Neuronal stem cell (in vitro differentiated cells): ENCODE results near the gene S100A6.

Source experiments
- DNase-seq: peaks from one replicate; pipeline ENCODE4 v3.0.0-alpha.2; 2013; ENCODE audit warnings: low spot score
- H2AFZ ChIP-seq: one replicate; pipeline ENCODE4 v1.6.1; 2013; ENCODE audit warnings: mild to moderate bottlenecking, low read length, inconsistent platforms
- H2AK5ac ChIP-seq: 2 replicates; pipeline ENCODE4 v1.6.1; 2013; ENCODE audit warnings: low read depth, mild to moderate bottlenecking, inconsistent platforms, low read length, moderate library complexity, mixed read lengths
- H2BK120ac ChIP-seq: 2 replicates; pipeline ENCODE4 v1.6.1; 2013; ENCODE audit warnings: low read depth, mild to moderate bottlenecking, inconsistent platforms, low read length, moderate library complexity, mixed read lengths
- H2BK12ac ChIP-seq: one replicate; pipeline ENCODE4 v1.6.1; 2013; ENCODE audit warnings: low read length, inconsistent platforms
- H2BK15ac ChIP-seq: 2 replicates; pipeline ENCODE4 v1.6.1; 2013; ENCODE audit warnings: mild to moderate bottlenecking, low read length, inconsistent platforms, mixed read lengths
- H2BK5ac ChIP-seq: one replicate; pipeline ENCODE4 v1.6.1; 2013; ENCODE audit warnings: inconsistent platforms, mild to moderate bottlenecking, low read length, moderate library complexity
- H3K14ac ChIP-seq: one replicate; pipeline ENCODE4 v1.6.1; 2013; ENCODE audit warnings: low read length, inconsistent platforms
- H3K18ac ChIP-seq: 2 replicates; pipeline ENCODE4 v1.6.1; 2013; ENCODE audit warnings: low read length, inconsistent platforms
- H3K23ac ChIP-seq: 2 replicates; pipeline ENCODE4 v1.6.1; 2013; ENCODE audit warnings: low read depth, mild to moderate bottlenecking, mixed read lengths, low read length, inconsistent platforms; ENCODE audit not compliant: poor library complexity
- H3K27ac ChIP-seq: replicated peaks from 3 replicates; pipeline ENCODE4 v1.5.1; 2013; ENCODE audit warnings: low read length, inconsistent platforms
- H3K27me3 ChIP-seq, 3 experiments: 2 replicates each; pipeline ENCODE4 v1.6.1; 2013; ENCODE audit warnings: low read length in 3 of 3, mild to moderate bottlenecking in 2 of 3, inconsistent platforms in 1 of 3, low read depth in 1 of 3, mixed read lengths in 1 of 3, moderate library complexity in 1 of 3; ENCODE audit not compliant: control insufficient read depth in 3 of 3, insufficient read depth in 3 of 3
- H3K36me3 ChIP-seq, 2 donors: replicated peaks in 1 of 2; 2 replicates each; pipeline ENCODE4 v1.6.1; 2013; ENCODE audit warnings: low read length in 2 of 2; ENCODE audit not compliant: control insufficient read depth in 2 of 2, insufficient read depth in 2 of 2
- H3K4ac ChIP-seq: 2 replicates; pipeline ENCODE4 v1.6.1; 2013; ENCODE audit warnings: inconsistent platforms, mild to moderate bottlenecking, low read length, moderate library complexity
- H3K4me1 ChIP-seq, 2 donors: 1 replicate in 1 of 2; 2 replicates in 1 of 2; pipeline ENCODE4 v1.6.1; 2013; ENCODE audit warnings: low read length in 2 of 2, low read depth in 1 of 2; ENCODE audit not compliant: control insufficient read depth in 2 of 2, insufficient read depth in 1 of 2
- H3K4me2 ChIP-seq: one replicate; pipeline ENCODE4 v1.6.1; 2013; ENCODE audit warnings: mild to moderate bottlenecking, low read length, inconsistent platforms; ENCODE audit not compliant: insufficient read depth, poor library complexity, severe bottlenecking
- H3K4me3 ChIP-seq, 2 donors: 2 replicates each; pipeline ENCODE4 v1.5.1; 2013; ENCODE audit warnings: low read length in 2 of 2, mild to moderate bottlenecking in 2 of 2, inconsistent platforms in 1 of 2, moderate library complexity in 1 of 2
- H3K79me1 ChIP-seq: one replicate; pipeline ENCODE4 v1.6.1; 2013; ENCODE audit warnings: low read depth, mild to moderate bottlenecking, inconsistent platforms, low read length, moderate library complexity
- H3K9ac ChIP-seq: one replicate; pipeline ENCODE4 v1.6.1; 2013; ENCODE audit warnings: mild to moderate bottlenecking, low read depth, low read length, inconsistent platforms; ENCODE audit not compliant: poor library complexity
- H3K9me3 ChIP-seq, 2 donors: replicated peaks in 1 of 2; 2 replicates each; pipeline versions ENCODE3 to v1.6.1; 2013; ENCODE audit warnings: low read length in 2 of 2, mild to moderate bottlenecking in 2 of 2, inconsistent platforms in 1 of 2, low read depth in 1 of 2, mixed read lengths in 1 of 2, moderate library complexity in 1 of 2; ENCODE audit not compliant: control insufficient read depth in 2 of 2, insufficient read depth in 1 of 2
- H4K8ac ChIP-seq: one replicate; pipeline ENCODE4 v1.6.1; 2013; ENCODE audit warnings: low read depth, mild to moderate bottlenecking, inconsistent platforms, low read length, moderate library complexity
- H4K91ac ChIP-seq: one replicate; pipeline ENCODE4 v1.6.1; 2013; ENCODE audit warnings: low read length, low read depth, mild to moderate bottlenecking, inconsistent platforms; ENCODE audit not compliant: poor library complexity
- WGBS, 2 donors: extraction: QIAGEN DNeasy Blood & Tissue Kit; methylation state at CpG; one replicate each; pipeline ENCODE4 v1.1.7; 2013; ENCODE audit warnings: missing lambda C conversion rate in 2 of 2, mixed read lengths in 1 of 2; ENCODE audit not compliant: insufficient read length in 2 of 2, insufficient replicate concordance in 1 of 2; ENCODE audit errors: extremely low coverage in 2 of 2; 5-methylcytosine and 5-hydroxymethylcytosine counted together

The S100A6 gene

GRCh38 chr1:153540394-153541361, 4.9 kb upstream of the S100A6 start, which contains the start of gene S100A5:
TSS of gene S100A5 (minus strand) at chr1:153540934. CDS start at chr1:153540191, 743 bp downstream.
- Histone ChIP-seq H3K4ac (no peak within 1 kb of the TSS), H3K4me3 (no peak within 1 kb of the TSS), H3K27me3 (peaks cover 0 to 32% (median 0%) of the 10 kb centered on the region in 3 experiments), H2BK15ac (peak within 1 kb of the TSS; percentile 19), H2BK5ac (no peak within 1 kb of the TSS), H3K9ac (no peak within 1 kb of the TSS), H3K18ac (peak within 1 kb of the TSS; percentile 55), H4K8ac (peak within 1 kb of the TSS; percentile 73), H3K27ac (no peak within 1 kb of the TSS), H3K23ac (no peak within 1 kb of the TSS), H3K9me3 (no peaks in the 10 kb centered on the region), H3K79me1 (no peaks in the 10 kb centered on the region), H3K4me1 (peaks cover 9 to 26% of the 10 kb centered on the region in 2 donors), H2AFZ (peak within 1 kb of the TSS; percentile 7), H4K91ac (no peak within 1 kb of the TSS), H3K4me2 (no peak within 1 kb of the TSS), H3K14ac (no peak within 1 kb of the TSS), H2BK120ac (no peak within 1 kb of the TSS), H2BK12ac (peak within 1 kb of the TSS; percentile 42), H2AK5ac (peak within 1 kb of the TSS; percentile 60), H3K36me3 (no peaks in the 10 kb centered on the region)
- no peak for DNase-seq
- no CpG with 5 or more reads among the region's 11 CpGs for WGBS, 2 donors

DNA sequence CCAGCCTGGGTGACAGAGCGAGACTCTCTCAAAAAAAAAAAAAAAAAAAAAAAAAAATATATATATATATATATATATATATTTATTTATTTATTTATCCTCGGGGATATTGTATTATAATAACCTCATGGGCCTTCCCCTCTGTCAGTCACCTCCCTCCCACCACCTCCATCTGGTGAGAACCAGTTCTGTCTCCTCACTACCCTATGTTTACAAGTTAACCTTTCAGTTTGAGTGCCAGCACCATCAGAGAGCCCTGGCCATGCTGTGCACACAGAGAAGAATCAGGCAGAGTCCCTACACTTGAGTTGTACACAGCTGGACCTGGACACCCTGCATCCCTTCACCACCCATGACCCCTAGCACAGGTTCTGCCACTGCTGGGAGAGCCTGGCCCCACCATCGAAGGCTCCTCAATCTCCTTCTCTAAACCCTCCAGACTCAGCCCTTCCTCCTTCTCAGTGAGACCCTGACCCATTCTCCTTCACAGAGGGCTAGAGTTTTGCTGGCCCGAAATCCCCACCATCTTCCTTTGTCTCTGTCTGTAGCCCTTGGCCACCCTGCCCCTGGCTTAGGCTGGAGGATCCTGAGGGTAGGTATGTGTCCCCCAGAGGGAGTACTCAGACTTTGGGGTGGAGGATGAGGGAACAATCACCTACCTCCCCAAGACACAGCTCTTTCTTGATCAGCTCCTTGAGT, 3.8 kb upstream of the S100A6 start:
- H2BK12ac ChIP-seq = peak overlapping the region; percentile 86
- H2BK15ac ChIP-seq = peak overlapping the region; percentile 60
- H3K14ac ChIP-seq = no peak overlapping the region
- peak overlapping the region; percentile 60 for H2AK5ac ChIP-seq
- H3K27me3 ChIP-seq = peaks cover 0 to 44% (median 3%) of the 10 kb centered on the region in 3 experiments
- no peak overlapping the region for H3K4ac ChIP-seq
- peak overlapping the region; percentile 7 for H2AFZ ChIP-seq
- H4K91ac ChIP-seq = no peak overlapping the region
- no peak overlapping the region for H3K4me2 ChIP-seq
- no peak overlapping the region for H4K8ac ChIP-seq
- no peak overlapping the region for H3K27ac ChIP-seq
- no peak overlapping the region for H3K9ac ChIP-seq
- no peak for DNase-seq
- H2BK5ac ChIP-seq = no peak overlapping the region
- H3K18ac ChIP-seq = peak overlapping the region; percentile 12
- no CpG with 5 or more reads among the region's 4 CpGs for WGBS, 2 donors
- no peak overlapping the region for H3K23ac ChIP-seq
- peaks cover 0 to 24% of the 10 kb centered on the region in 2 donors for H3K4me1 ChIP-seq
- no peaks in the 10 kb centered on the region for H3K36me3 ChIP-seq
- no peak overlapping the region for H3K4me3 ChIP-seq
- H3K9me3 ChIP-seq = no peaks in the 10 kb centered on the region
- no peaks in the 10 kb centered on the region for H3K79me1 ChIP-seq
- no peak overlapping the region for H2BK120ac ChIP-seq

DNA sequence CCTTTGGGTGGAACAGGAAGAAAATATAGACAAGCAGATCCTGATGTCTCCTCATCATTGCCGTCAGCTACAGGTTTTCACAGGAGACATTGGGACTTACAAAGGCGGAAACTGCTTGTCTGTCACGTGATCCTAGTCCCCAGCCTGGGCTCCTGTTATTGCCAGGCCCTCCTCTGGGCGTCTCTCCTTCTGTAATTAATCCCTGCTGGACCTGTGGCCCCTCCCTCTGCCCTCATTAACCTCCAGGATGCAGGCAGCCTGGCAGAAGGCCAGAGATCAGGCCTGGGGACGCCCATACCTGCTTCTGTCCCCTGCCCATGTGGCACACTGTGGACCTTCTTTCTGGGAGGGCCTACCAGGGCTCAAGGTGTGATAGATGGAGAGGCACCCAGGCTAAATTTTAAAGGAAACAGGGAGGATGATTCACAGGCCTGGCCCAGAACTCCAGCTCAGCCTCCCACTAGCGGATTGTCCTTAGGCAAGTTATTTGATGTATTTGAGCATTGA, 2.6 kb upstream of the S100A6 start:
- Histone ChIP-seq H3K27ac (no peak overlapping the region), H2AK5ac (no peak overlapping the region), H3K27me3 (peaks cover 0 to 44% (median 3%) of the 10 kb centered on the region in 3 experiments), H2BK12ac (no peak overlapping the region), H2BK15ac (peak overlapping the region; percentile 40), H2BK5ac (no peak overlapping the region), H3K14ac (no peak overlapping the region), H3K9me3 (no peaks in the 10 kb centered on the region), H3K23ac (no peak overlapping the region), H3K4me2 (no peak overlapping the region), H3K4me3 (no peak overlapping the region), H3K4ac (no peak overlapping the region), H3K4me1 (peaks cover 0 to 26% of the 10 kb centered on the region in 2 donors), H3K18ac (peak overlapping the region; percentile 92), H3K9ac (no peak overlapping the region), H4K91ac (no peak overlapping the region), H2BK120ac (no peak overlapping the region), H3K79me1 (no peaks in the 10 kb centered on the region), H4K8ac (no peak overlapping the region), H2AFZ (no peak overlapping the region), H3K36me3 (no peaks in the 10 kb centered on the region)
- WGBS, 2 donors = no CpG with 5 or more reads among the region's 6 CpGs
- DNase-seq = peak; percentile 37
